HepG2 (cell line): ENCODE data around the gene MTIF3. TPM values are rescaled to one million over a fixed set of nuclear protein-coding genes. Genes with fewer than 3 reads are reported as not detected.

Source experiments
- FOXC1 ChIP-seq: sonication (generic); formaldehyde crosslinking; IDR thresholded peaks from 2 replicates; pipeline ENCODE4 v1.8.0; 2022; ENCODE audit warnings: mild to moderate bottlenecking, missing genetic modification reagents, borderline replicate concordance
- FOXM1 ChIP-seq: sonication (generic); formaldehyde crosslinking; IDR thresholded peaks from 2 replicates; pipeline ENCODE4 v1.5.0; 2020; ENCODE audit warnings: missing genetic modification reagents
- HMG20B ChIP-seq: conservative IDR thresholded peaks from 2 replicates; pipeline ENCODE4 v1.6.1; 2016; ENCODE audit warnings: missing genetic modification reagents, missing compliant biosample characterization
- HNRNPUL1 ChIP-seq: fragments of 200-400 bp; formaldehyde crosslinking; IDR thresholded peaks from 2 replicates; pipeline ENCODE4 v1.6.1; 2017; ENCODE audit warnings: low read depth, mild to moderate bottlenecking, low read length, moderate library complexity
- NAIF1 ChIP-seq: sonication (generic); formaldehyde crosslinking; IDR thresholded peaks from 2 replicates; pipeline ENCODE4 v1.5.0; 2020; ENCODE audit warnings: mild to moderate bottlenecking, missing genetic modification reagents, borderline replicate concordance
- SMAD1 ChIP-seq: sonication (generic); formaldehyde crosslinking; IDR thresholded peaks from 2 replicates; pipeline ENCODE4 v1.4.0; 2020; ENCODE audit warnings: missing genetic modification reagents, low read depth, mild to moderate bottlenecking, borderline replicate concordance
- SMAD3 ChIP-seq: sonication (generic); formaldehyde crosslinking; IDR thresholded peaks from 2 replicates; pipeline ENCODE4 v1.4.0; 2020; ENCODE audit warnings: missing genetic modification reagents
- WIZ ChIP-seq: sonication (generic); formaldehyde crosslinking; IDR thresholded peaks from 2 replicates; pipeline ENCODE4 v1.5.1; 2020; ENCODE audit warnings: mild to moderate bottlenecking, missing genetic modification reagents
- ZNF121 ChIP-seq: sonication (generic); formaldehyde crosslinking; IDR thresholded peaks from 2 replicates; pipeline ENCODE4 v1.5.0; 2020; ENCODE audit warnings: mild to moderate bottlenecking, missing genetic modification reagents
- ZNF562 ChIP-seq: sonication (generic); formaldehyde crosslinking; IDR thresholded peaks from 2 replicates; pipeline ENCODE4 v1.8.0; 2022; ENCODE audit warnings: missing genetic modification reagents, borderline replicate concordance
- ZZZ3 ChIP-seq: sonication (generic); formaldehyde crosslinking; IDR thresholded peaks from 2 replicates; pipeline ENCODE4 v1.4.0; 2020; ENCODE audit warnings: missing genetic modification reagents, mild to moderate bottlenecking, borderline replicate concordance
- polyA plus RNA-seq, 8 experiments: library from polyadenylated mRNA; depleted of rRNA in 3 of 8; stranded (reverse) in 7 of 8; unstranded in 1 of 8; fragments of >200 nt; fragmentation: Illumina TruSeq in 4 of 8; extraction: Trizol in 4 of 8; gene quantifications; 2 replicates each; pipeline versions ENCODE4 v1.2.1 to v1.2.3, GENCODE V29; 2011 to 2016; ENCODE audit warnings: low read depth in 4 of 8, missing spikeins in 1 of 8, mixed read lengths in 1 of 8; ENCODE audit not compliant: insufficient read depth in 1 of 8
- total RNA-seq, 5 experiments: library from RNA; depleted of rRNA; stranded (reverse); fragments of >200 nt; fragmentation: Illumina TruSeq; extraction: Trizol; gene quantifications; 2 replicates each; pipeline ENCODE4 v1.2.3, GENCODE V29; 2016; ENCODE audit warnings: low read depth in 1 of 5
- TF ChIP-seq, protein P1 (sequence below): sonication (generic); formaldehyde crosslinking; IDR thresholded peaks from 2 replicates; pipeline ENCODE4 v1.5.0; 2020; ENCODE audit warnings: missing genetic modification reagents, mild to moderate bottlenecking, borderline replicate concordance
- TF ChIP-seq, protein P2 (sequence below): sonication (generic); formaldehyde crosslinking; IDR thresholded peaks from 2 replicates; pipeline ENCODE4 v1.4.0; 2020; ENCODE audit warnings: mild to moderate bottlenecking, low read depth, missing genetic modification reagents
- TF ChIP-seq, protein P3 (sequence below): sonication (generic); formaldehyde crosslinking; IDR thresholded peaks from 2 replicates; pipeline ENCODE4 v1.5.0; 2020; ENCODE audit warnings: missing genetic modification reagents
- TF ChIP-seq, protein P4 (sequence below): sonication (generic); formaldehyde crosslinking; IDR thresholded peaks from 2 replicates; pipeline ENCODE4 v1.4.0; 2020; ENCODE audit warnings: missing genetic modification reagents, borderline replicate concordance

Gene MTIF3
- total and polyA plus RNA-seq, 2 of the 13 experiments (the other 11 are each of a cell fraction or from before 2014, with no cell fraction given) = 33.7 to 40.6 TPM

DNA sequence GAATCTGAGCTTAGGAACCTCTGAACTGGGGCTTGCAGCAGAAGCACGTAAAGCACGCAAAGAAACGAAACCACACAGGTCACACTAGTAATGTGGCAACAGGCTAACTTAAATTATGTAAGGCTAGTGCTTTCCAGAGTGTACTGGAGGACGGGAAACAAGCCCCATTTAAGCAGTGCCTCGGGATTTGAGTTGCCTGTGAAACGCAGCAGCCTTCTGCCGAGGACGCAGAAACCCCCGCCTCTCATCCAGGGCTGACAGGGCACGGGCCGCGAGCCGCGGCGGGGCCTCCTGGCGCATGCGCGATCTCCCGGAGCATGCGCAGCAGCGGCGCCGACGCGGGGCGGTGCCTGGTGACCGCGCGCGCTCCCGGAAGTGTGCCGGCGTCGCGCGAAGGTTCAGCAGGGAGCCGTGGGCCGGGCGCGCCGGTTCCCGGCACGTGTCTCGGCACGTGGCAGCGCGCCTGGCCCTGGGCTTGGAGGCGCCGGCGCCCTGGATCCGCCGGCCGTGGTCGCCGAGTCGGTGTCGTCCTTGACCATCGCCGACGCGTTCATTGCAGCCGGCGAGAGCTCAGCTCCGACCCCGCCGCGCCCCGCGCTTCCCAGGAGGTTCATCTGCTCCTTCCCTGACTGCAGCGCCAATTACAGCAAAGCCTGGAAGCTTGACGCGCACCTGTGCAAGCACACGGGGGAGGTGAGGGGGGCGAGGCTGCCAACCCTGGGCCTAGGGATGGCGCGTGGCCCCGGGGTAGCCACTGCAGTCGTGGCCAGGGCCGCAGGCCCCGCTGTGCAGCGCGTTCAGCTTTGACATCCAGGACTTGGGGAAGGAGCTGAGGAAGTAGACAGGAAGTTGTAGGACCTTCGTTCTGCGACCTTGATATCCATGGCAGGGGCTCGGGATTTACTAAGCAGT is 25.9 kb downstream of the MTIF3 start, which contains the start of gene GTF3A (continued):
- TF ChIP-seq, protein P1, sequence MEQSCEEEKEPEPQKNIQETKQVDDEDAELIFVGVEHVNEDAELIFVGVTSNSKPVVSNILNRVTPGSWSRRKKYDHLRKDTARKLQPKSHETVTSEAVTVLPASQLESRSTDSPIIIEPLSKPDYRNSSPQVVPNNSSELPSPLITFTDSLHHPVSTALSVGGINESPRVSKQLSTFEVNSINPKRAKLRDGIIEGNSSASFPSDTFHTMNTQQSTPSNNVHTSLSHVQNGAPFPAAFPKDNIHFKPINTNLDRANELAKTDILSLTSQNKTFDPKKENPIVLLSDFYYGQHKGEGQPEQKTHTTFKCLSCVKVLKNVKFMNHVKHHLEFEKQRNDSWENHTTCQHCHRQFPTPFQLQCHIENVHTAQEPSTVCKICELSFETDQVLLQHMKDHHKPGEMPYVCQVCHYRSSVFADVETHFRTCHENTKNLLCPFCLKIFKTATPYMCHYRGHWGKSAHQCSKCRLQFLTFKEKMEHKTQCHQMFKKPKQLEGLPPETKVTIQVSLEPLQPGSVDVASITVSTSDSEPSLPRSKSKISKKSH = no peak; the same call in 1 of the 2 replicates
- TF ChIP-seq, protein P2, sequence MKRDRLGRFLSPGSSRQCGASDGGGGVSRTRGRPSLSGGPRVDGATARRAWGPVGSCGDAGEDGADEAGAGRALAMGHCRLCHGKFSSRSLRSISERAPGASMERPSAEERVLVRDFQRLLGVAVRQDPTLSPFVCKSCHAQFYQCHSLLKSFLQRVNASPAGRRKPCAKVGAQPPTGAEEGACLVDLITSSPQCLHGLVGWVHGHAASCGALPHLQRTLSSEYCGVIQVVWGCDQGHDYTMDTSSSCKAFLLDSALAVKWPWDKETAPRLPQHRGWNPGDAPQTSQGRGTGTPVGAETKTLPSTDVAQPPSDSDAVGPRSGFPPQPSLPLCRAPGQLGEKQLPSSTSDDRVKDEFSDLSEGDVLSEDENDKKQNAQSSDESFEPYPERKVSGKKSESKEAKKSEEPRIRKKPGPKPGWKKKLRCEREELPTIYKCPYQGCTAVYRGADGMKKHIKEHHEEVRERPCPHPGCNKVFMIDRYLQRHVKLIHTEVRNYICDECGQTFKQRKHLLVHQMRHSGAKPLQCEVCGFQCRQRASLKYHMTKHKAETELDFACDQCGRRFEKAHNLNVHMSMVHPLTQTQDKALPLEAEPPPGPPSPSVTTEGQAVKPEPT (CRISPR knock-in tag) = peak; percentile 87
- TF ChIP-seq, protein P3, sequence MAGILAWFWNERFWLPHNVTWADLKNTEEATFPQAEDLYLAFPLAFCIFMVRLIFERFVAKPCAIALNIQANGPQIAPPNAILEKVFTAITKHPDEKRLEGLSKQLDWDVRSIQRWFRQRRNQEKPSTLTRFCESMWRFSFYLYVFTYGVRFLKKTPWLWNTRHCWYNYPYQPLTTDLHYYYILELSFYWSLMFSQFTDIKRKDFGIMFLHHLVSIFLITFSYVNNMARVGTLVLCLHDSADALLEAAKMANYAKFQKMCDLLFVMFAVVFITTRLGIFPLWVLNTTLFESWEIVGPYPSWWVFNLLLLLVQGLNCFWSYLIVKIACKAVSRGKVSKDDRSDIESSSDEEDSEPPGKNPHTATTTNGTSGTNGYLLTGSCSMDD (CRISPR knock-in tag) = peak; percentile 63; the same call in 1 of the 2 replicates
- 0 out of 2 replicates have a peak, but pooled peaks have one; percentile 41 for TF ChIP-seq ZNF121 (CRISPR knock-in tag)
- no peak for TF ChIP-seq HMG20B (CRISPR knock-in tag)
- TF ChIP-seq SMAD1 (CRISPR knock-in tag) = no peak
- no peak for TF ChIP-seq FOXM1
- peak; percentile 94 for TF ChIP-seq ZNF562 (CRISPR knock-in tag)
- TF ChIP-seq FOXC1 (CRISPR knock-in tag) = peak; percentile 97
- peak; percentile 71; the same call in 1 of the 2 replicates for TF ChIP-seq NAIF1
- peak; percentile 44; the same call in 1 of the 2 replicates for TF ChIP-seq SMAD3 (CRISPR knock-in tag)
- TF ChIP-seq HNRNPUL1 = no peak
- TF ChIP-seq, protein P4, sequence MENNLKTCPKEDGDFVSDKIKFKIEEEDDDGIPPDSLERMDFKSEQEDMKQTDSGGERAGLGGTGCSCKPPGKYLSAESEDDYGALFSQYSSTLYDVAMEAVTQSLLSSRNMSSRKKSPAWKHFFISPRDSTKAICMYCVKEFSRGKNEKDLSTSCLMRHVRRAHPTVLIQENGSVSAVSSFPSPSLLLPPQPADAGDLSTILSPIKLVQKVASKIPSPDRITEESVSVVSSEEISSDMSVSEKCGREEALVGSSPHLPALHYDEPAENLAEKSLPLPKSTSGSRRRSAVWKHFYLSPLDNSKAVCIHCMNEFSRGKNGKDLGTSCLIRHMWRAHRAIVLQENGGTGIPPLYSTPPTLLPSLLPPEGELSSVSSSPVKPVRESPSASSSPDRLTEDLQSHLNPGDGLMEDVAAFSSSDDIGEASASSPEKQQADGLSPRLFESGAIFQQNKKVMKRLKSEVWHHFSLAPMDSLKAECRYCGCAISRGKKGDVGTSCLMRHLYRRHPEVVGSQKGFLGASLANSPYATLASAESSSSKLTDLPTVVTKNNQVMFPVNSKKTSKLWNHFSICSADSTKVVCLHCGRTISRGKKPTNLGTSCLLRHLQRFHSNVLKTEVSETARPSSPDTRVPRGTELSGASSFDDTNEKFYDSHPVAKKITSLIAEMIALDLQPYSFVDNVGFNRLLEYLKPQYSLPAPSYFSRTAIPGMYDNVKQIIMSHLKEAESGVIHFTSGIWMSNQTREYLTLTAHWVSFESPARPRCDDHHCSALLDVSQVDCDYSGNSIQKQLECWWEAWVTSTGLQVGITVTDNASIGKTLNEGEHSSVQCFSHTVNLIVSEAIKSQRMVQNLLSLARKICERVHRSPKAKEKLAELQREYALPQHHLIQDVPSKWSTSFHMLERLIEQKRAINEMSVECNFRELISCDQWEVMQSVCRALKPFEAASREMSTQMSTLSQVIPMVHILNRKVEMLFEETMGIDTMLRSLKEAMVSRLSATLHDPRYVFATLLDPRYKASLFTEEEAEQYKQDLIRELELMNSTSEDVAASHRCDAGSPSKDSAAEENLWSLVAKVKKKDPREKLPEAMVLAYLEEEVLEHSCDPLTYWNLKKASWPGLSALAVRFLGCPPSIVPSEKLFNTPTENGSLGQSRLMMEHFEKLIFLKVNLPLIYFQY (CRISPR knock-in tag) = peak; percentile 63; the same call in 1 of the 2 replicates
- TF ChIP-seq ZZZ3 (CRISPR knock-in tag) = no peak
- TF ChIP-seq WIZ (CRISPR knock-in tag) = no peak
